DOHH2 (cell line): Measurements from ENCODE around the gene ARID5A.

Experiments
- H3F3A ChIP-seq: fragments of 200-600 bp; sonication (generic), shearing (Covaris generic); 2 replicates; pipeline ENCODE4 v1.6.0; 2016; ENCODE audit warnings: antibody characterized with exemption, mild to moderate bottlenecking; ENCODE audit not compliant: control insufficient read depth, insufficient read depth
- H3K27ac ChIP-seq: fragments of 200-600 bp; sonication (generic); 2 replicates; pipeline ENCODE4 v1.5.1; 2014; ENCODE audit warnings: low read depth, mild to moderate bottlenecking, low read length, moderate library complexity
- H3K27me3 ChIP-seq: fragments of 200-600 bp; sonication (generic); 2 replicates; pipeline ENCODE4 v1.6.1; 2014; ENCODE audit warnings: mild to moderate bottlenecking, low read length, mixed read lengths; ENCODE audit not compliant: control insufficient read depth
- H3K36me3 ChIP-seq: fragments of 200-600 bp; sonication (generic); 2 replicates; pipeline ENCODE4 v1.6.1; 2014; ENCODE audit warnings: mild to moderate bottlenecking, low read length, moderate library complexity, mixed read lengths; ENCODE audit not compliant: control insufficient read depth
- H3K4me1 ChIP-seq: fragments of 200-600 bp; sonication (generic); 2 replicates; pipeline ENCODE4 v1.6.1; 2014; ENCODE audit warnings: mild to moderate bottlenecking, low read length, mixed read lengths; ENCODE audit not compliant: control insufficient read depth
- H3K4me2 ChIP-seq: fragments of 200-600 bp; sonication (generic); 2 replicates; pipeline ENCODE4 v1.6.0; 2014; ENCODE audit warnings: mild to moderate bottlenecking, low read length, moderate library complexity
- H3K4me3 ChIP-seq: fragments of 200-600 bp; sonication (generic); 2 replicates; pipeline ENCODE4 v1.5.1; 2014; ENCODE audit warnings: mild to moderate bottlenecking, low read length, mixed read lengths
- H3K79me2 ChIP-seq: fragments of 200-600 bp; sonication (generic); 2 replicates; pipeline ENCODE4 v1.6.1; 2014; ENCODE audit warnings: mild to moderate bottlenecking, low read length, mixed read lengths; ENCODE audit not compliant: control insufficient read depth
- H3K9me2 ChIP-seq: fragments of 200-600 bp; sonication (generic); replicated peaks from 2 replicates; pipeline ENCODE4 v1.6.1; 2014; ENCODE audit warnings: mild to moderate bottlenecking, low read length, mixed read lengths; ENCODE audit not compliant: control insufficient read depth
- H3K9me3 ChIP-seq: fragments of 200-600 bp; sonication (generic); 2 replicates; pipeline ENCODE4 v1.6.1; 2014; ENCODE audit warnings: antibody characterized with exemption, low read length, mixed read lengths; ENCODE audit not compliant: control insufficient read depth, insufficient read depth
- H4K20me1 ChIP-seq: fragments of 200-600 bp; sonication (generic); 2 replicates; pipeline ENCODE4 v1.6.0; 2014; ENCODE audit warnings: low read depth, mild to moderate bottlenecking, antibody characterized with exemption, low read length, moderate library complexity; ENCODE audit not compliant: control insufficient read depth, insufficient read depth
- CTCF ChIP-seq: fragments of 200-600 bp; sonication (generic); IDR thresholded peaks from one replicate; pipeline ENCODE4 v1.5.1; 2014; ENCODE audit warnings: antibody characterized with exemption, mild to moderate bottlenecking, low read depth, low read length; ENCODE audit not compliant: poor library complexity, severe bottlenecking
- EZH2phosphoT487 ChIP-seq: fragments of 200-600 bp; sonication (generic); IDR thresholded peaks from 2 replicates; pipeline ENCODE4 v1.6.1; 2017; ENCODE audit warnings: borderline replicate concordance, mild to moderate bottlenecking, antibody characterized with exemption, low read length, moderate library complexity, mixed read lengths

Gene ARID5A

GRCh38 chr2:96532641-96533291 lies 3.8 kb upstream of the ARID5A start:
- Histone ChIP-seq H3F3A (no peaks in the 10 kb centered on the region), H3K27me3 (peaks cover 80% of the 10 kb centered on the region), H3K9me3 (no peaks in the 10 kb centered on the region), H4K20me1 (peaks cover 1% of the 10 kb centered on the region; the same call in 1 of the 2 replicates), H3K4me1 (peaks cover 8% of the 10 kb centered on the region), H3K4me2 (no peak overlapping the region), H3K9me2 (no peaks in the 10 kb centered on the region), H3K36me3 (no peaks in the 10 kb centered on the region), H3K4me3 (no peak overlapping the region), H3K79me2 (no peaks in the 10 kb centered on the region), H3K27ac (no peak overlapping the region)
- no peak for TF ChIP-seq CTCF
- TF ChIP-seq EZH2phosphoT487 = no peak

- no peaks in the 10 kb centered on the region for H3K36me3 ChIP-seq
- no peak for TF ChIP-seq CTCF
- no peaks in the 10 kb centered on the region for H3K79me2 ChIP-seq
- H3F3A ChIP-seq = no peaks in the 10 kb centered on the region
- peaks cover 13% of the 10 kb centered on the region for H3K4me1 ChIP-seq
- H3K27ac ChIP-seq = no peak overlapping the region
- H3K4me3 ChIP-seq = no peak overlapping the region
- H4K20me1 ChIP-seq = peaks cover 8% of the 10 kb centered on the region
- peaks cover 80% of the 10 kb centered on the region for H3K27me3 ChIP-seq
- no peaks in the 10 kb centered on the region for H3K9me3 ChIP-seq
- H3K9me2 ChIP-seq = no peaks in the 10 kb centered on the region
- H3K4me2 ChIP-seq = no peak overlapping the region
These were observed 3.1 kb upstream of the ARID5A start for GRCh38 chr2:96533292-96534073.

- Histone ChIP-seq H3K27me3 (peaks cover 80% of the 10 kb centered on the region), H3F3A (no peaks in the 10 kb centered on the region), H3K4me1 (peaks cover 17% of the 10 kb centered on the region), H3K27ac (no peak overlapping the region), H3K4me2 (no peak overlapping the region), H3K36me3 (no peaks in the 10 kb centered on the region), H3K9me3 (no peaks in the 10 kb centered on the region), H3K9me2 (no peaks in the 10 kb centered on the region), H3K4me3 (no peak overlapping the region), H4K20me1 (peaks cover 10% of the 10 kb centered on the region), H3K79me2 (no peaks in the 10 kb centered on the region)
- TF ChIP-seq CTCF (no peak), EZH2phosphoT487 (no peak)
These were observed 2.4 kb upstream of the ARID5A start for GRCh38 chr2:96534141-96534540.
